Middle frontal gyrus (tissue), 1 donor: Measurements from ENCODE around the gene SLC13A2.

ENCODE experiments used
- DNase-seq: peaks from one replicate; pipeline ENCODE4 v3.0.0-alpha.2; 2015; ENCODE audit warnings: low spot score; ENCODE audit errors: extremely low spot score

The SLC13A2 gene

GRCh38 chr17:28492352-28493310 is 19.2 kb downstream of the SLC13A2 start:
- DNase-seq, result no peak

DNA sequence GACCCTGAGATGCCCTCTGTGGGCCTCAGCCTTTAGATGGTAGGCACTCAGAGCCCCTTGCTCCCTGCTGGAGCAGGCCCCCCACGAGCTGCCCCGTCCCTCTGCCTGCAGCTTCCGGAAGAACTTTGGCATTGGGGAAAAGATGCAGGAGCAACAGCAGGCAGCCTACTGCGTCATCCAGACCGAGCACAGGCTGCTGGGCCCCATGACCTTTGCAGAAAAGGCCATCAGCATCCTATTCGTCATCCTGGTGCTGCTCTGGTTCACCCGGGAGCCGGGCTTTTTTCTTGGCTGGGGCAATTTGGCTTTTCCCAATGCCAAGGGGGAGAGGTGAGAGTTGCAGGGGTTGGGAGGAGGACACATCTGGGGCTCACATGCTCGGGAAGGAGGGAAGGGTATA is 20.0 kb downstream of the SLC13A2 start:
- no peak for DNase-seq

DNA sequence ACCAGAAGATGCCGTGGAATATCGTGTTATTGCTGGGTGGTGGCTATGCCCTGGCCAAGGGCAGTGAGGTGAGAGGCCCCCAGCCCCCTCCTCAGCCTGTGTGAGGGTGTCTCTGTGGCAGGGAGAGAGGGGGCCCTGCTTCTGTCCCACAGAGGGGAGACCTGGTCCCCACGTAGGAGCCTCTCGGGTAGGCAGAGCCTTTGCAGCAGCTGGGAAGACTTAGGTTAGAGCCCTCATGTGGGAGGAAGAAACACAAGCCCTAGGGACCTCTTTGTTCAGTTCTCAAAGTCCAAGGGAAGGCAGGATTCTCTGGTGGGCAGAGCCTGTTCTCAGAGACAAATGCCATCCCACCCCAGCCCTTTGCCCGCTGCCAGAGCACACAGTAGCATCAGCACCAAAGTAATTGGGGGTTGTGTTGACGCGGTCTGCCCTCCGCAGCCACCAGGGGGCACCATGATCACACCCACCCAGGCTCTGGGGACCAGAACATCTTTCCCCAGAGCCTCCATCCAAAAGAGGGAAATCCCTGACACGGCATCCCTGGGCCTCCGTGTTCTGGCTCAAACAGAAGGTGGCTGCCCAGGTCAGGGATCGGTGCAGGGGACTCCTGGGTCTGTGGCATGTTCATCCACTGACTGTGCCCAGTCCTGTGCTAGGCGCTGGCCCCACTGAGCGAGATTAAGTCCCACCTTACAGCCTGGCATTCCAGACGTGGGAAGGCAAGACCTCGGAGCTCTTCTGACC is 21.2 kb downstream of the SLC13A2 start:
- peak; percentile 34 for DNase-seq

DNA sequence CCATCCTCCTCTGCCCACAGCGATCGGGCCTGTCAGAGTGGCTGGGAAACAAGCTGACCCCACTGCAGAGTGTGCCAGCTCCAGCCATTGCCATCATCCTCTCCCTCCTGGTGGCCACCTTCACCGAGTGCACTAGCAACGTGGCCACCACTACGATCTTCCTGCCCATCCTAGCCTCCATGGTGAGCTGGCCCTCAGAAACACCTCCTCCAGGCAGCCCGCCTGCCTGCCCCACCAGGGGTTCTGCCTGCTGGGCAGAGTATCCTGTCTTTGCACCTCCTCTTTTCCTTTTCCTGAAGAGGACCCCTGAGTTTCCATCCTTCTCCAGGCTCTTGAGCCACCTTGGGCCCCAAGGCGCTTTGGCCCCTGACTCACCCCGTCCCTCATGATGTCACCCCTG is 22.2 kb downstream of the SLC13A2 start:
- no peak for DNase-seq

GRCh38 chr17:28497931-28498330 is 24.5 kb downstream of the SLC13A2 start:
- no peak for DNase-seq

DNA sequence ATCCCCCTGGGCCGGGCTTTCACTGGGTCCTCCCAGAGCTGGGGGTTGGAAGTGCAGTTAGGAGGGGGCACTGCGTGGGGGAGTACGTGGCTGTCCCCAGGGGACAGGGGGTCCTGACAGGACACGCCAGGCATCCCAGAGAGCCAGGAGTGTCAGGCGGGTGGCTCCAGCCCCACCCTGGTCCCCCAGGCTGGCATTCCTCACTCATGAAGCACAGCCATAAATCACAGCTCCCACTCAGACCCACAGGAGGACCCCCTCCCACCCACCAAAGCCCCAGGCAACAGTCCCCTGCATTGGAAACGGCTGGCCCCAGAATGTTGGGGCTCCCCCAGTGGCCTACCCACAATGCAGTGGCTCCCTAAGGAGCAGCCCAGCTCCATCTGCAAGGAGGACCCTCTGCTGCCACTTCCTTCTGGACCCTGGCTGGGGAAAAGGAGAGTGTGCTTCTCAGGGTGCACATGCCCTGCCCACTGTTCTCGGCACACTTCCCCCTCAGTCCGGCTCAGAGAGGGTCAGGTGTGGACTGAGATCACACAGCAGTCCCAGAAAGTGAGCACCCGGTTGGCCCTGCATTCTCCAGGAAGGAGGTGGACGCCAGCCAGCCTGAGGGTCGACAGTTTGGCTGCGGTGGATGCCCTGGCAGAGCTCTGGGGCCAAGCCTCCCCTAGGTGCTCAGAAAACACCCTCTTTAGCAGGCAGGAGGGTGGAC is 25.4 kb downstream of the SLC13A2 start:
- DNase-seq, result no peak

GRCh38 chr17:28499364-28499664 is 25.9 kb downstream of the SLC13A2 start:
- DNase-seq, result no peak

- DNase-seq, result no peak
Measured at GRCh38 chr17:28499684-28500357, 26.4 kb downstream of the SLC13A2 start.

- DNase-seq, result no peak
Measured at GRCh38 chr17:28500712-28501379, 27.4 kb downstream of the SLC13A2 start.

- DNase-seq, result no peak
Measured at GRCh38 chr17:28501421-28502284, 28.2 kb downstream of the SLC13A2 start.

DNA sequence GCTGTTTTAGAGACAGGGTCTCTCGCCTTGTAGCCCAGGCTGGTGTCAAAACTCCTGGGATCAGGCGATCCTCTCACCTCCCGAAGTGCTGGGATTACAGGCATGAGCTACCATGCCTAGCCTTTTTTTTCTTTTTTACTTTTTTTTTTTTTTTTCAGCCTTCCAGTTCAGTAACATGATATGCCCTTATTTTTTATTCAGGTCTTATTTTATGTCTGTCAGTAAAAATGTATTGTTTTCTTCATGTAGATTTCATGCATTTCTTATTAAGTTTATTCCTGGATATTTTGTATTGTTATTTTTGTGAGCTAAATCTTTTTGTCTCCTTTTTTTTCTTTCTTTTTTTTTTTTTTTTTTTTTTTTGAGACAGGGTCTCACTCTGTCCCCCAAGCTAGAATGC is 30.0 kb downstream of the SLC13A2 start:
- no peak for DNase-seq

- no peak for DNase-seq
Measured at GRCh38 chr17:28505986-28506665, 32.7 kb downstream of the SLC13A2 start, which contains the start of gene FOXN1. Gene FOXN1, plus strand, starts transcription at chr17:28506348. Its CDS starts 17,622 bp downstream, at chr17:28523970.

- DNase-seq, result no peak
Measured at GRCh38 chr17:28506763-28507487, 33.5 kb downstream of the SLC13A2 start.

GRCh38 chr17:28507567-28508203 is 34.2 kb downstream of the SLC13A2 start:
- DNase-seq, result no peak

DNA sequence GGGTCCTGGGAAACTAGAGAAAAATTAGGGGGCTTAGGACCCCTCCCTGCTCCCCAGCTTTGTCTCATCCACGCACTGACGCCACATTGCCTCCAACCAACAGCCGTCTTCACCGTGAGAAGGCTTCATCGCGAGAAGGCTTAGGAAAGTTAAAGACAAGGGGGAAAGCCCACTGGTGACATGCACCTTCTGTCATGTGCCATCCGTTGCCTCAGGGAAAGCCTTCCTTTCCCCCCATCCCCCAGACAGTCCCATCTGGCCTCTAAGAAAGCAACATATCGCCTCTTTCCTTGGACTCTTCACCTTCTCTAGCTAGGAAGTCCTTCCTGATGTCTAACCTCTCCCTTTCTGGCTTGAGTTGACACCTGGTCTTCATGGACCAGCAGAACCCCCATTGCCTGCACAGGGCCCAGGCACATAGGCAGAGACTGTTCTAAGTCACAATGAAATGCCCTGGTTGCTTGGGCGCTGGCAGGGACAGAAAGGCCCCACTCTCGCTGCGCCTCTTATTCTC is 34.8 kb downstream of the SLC13A2 start:
- no peak for DNase-seq

DNA sequence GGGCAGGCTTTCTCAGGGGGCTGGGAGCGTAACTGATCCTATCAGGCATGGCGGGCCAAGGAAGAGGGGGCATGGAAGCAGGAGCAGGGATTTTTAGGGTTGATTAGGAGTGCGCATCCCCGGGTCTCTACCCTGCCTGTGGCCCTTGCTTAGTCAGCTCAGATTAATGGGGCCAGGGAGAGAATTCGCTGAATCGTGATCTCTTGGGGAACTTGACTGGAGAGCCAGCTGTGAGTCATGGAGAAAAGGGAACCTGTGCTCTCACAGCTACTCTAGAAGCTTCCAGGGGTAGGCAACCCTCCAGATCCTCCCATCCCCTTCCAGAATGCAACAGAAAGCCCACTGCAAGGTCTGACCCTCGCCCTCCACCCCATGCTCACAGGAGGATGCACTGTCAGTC is 36.3 kb downstream of the SLC13A2 start:
- no peak for DNase-seq

DNA sequence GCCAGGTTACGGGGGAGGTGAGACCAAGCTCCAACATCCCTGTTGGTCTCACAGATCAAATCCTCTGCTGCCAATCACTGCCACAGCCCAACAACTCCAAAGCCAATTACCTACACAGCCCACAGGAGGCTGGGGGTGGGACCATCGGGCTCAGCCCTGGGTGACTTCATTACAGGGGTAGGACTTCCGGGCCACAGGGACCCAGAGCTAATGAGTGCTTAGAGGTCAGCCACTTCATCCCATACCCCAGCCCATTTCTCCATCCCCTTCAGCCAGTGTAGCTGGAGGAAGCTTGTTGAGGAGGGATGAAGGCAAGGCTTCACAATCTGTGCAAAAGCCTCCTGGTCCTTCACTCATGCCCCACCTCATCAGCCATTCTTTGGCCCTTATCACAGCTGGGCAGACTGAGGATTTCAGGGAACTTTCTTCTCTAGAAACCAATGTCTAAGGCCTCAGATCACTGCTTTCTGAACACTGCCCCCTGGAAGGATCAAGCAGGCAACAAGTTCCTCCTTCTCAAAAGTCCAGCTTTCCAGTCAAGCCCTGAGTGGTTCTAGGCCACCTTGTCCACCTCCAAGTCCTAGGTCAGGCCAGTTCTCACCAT is 38.5 kb downstream of the SLC13A2 start:
- DNase-seq, result no peak
